ENCODE measurements around the gene PSG6.
"Not testable (repeated sequence)": the region's sequence is repeated elsewhere in the genome, so short reads cannot be mapped to it uniquely, and the experiment has no call there.

Gene PSG6

DNA sequence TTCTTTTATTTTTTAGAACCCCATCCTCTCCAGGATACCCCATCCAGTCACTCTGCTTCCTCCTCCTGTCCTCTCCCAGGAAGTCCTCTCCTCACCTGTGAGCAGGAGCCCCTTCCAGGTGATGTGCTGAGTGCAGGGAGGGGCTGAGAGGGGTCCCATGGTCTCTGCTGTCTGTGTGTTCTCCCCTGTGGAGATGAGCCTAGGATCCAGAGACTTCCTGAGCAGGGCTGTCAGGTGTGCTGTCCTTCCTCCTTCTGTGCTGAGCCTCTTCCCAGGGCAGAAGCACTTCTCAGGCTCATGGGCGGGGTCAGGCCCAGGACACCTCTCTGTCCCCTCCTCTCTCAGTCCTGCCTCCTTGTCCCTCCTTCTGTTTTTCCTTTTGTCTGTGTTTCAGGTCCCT, at the start of gene PSG6:
Gene PSG6, minus strand, starts transcription at position 261 of the 400 bp plus-strand sequence. Its CDS starts 102 bp downstream, at position 159.
- not testable (repeated sequence) for DNase-seq

GRCh38 chr19:42965176-42965575, 47.5 kb upstream of the PSG6 start:
- DNase-seq = no peak

DNA sequence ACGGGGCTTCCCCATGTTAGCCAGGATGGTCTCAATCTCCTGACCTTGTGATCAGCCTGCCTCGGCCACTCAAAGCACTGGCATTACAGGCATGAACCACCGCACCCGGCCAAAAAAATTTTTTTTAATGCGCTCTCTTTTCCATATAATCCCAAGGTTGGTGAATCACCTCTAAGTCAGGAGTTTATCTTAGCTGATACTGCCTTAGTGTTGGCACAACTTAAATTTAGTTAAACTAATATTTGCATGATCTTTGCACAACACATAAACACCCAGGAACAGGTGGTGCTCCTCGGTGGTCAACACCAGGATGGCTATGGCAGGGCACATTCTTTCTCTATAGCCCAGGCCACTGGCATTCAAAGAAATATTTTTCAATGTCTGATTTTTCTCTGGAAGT, 43.4 kb upstream of the PSG6 start:
- DNase-seq = no peak

- not testable (repeated sequence) for DNase-seq
Measured at GRCh38 chr19:42952126-42952525, 34.4 kb upstream of the PSG6 start.

DNA sequence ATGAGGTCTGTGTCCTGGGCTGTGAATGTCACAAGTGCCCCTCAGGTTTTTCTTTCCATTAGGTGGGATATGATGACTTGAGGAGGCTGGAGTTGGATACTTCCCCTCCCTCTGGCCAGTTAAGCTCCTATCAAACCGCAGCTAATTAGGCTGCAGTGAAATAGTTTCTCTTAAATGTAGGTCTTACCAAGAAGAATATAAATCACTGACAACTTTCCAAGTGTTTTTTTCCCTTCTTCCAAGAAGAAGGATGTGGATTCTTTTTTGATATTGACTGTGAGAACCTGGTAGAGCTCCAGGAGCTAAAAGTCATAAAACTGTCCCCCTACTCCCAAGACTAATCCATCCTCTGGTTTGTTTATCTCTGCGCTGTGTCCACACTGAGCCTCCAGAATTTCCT, 33.8 kb upstream of the PSG6 start:
- DNase-seq = not testable (repeated sequence)

DNA sequence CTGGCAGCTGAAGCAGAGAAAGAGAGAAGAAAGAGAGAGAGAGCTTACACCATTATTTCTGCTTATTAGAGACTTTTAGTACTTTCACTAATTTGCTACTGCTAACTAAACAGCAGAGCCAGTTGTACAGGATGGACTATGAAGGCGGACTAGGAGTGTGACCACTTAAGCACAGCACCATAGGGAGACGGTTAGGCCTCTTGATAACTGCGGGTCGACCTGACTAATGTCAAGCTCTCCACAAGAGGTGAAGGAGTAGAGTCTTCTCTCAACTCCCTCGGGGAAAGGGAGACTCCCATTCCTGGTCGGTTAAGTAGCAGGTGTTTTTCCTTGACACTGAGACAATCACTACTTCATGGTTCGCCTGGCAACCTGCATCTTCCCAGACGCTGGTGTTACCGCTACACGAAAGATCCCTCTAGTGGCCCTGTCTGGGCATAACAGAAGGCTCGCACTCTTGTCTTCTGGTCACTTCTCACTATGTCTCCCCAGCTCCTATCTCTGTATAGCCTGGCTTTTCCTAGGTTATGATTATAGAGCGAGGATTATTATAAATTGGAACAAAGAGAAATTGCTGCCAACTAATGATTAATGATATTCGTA, 24.6 kb upstream of the PSG6 start:
- no peak for DNase-seq

GRCh38 chr19:42937107-42937506, 19.4 kb upstream of the PSG6 start, which contains the start of gene PSG7:
PSG7 (minus strand) TSS chr19:42937207; CDS start chr19:42937076, 131 bp downstream.
- DNase-seq = not testable (repeated sequence)

GRCh38 chr19:42934726-42935125, 17.0 kb upstream of the PSG6 start:
- DNase-seq = not testable (repeated sequence)

- DNase-seq = not testable (repeated sequence)
Measured at GRCh38 chr19:42934183-42934582, 16.5 kb upstream of the PSG6 start.

DNA sequence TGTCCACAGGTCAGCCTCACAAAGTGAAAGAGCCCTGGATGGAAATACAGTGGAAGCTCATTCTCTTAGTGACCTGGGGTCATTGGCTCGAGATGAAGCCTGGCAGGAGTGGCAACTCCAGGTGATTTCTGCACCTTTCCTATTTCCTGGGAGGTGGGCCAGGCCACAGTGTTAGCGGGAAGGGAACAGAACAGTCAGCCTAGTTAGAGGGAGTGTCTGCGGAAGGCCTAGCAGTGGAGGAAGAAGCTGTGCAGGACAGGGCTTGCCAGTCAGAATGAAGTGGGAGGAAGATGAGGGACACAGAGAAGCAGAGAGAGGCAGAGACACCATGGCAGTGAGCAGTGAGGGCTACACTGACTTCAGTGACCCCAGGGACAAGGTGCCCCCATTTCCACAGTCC, 15.7 kb upstream of the PSG6 start:
- not testable (repeated sequence) for DNase-seq

GRCh38 chr19:42932485-42933101, 14.9 kb upstream of the PSG6 start:
- DNase-seq = not testable (repeated sequence)

GRCh38 chr19:42930214-42930613, 12.5 kb upstream of the PSG6 start:
- not testable (repeated sequence) for DNase-seq

DNA sequence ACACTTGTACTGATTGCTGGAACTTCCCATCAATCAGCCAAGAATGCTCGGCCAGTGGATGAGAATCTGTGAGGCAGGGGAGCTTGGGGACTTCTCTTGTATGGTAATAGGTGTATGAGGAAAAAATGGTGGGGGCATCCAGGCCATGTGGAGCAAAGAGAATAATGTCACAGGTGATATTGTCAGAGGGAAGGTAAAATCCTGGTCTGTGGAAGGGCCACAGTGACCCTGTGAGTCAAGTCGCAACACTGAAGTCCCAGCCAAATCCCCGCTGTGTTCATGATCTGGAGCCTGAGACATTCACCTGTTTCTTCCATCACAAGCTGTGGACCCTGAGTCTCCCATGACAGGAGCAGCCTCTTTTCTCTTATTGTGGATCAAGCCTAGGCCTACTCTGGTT, 11.2 kb upstream of the PSG6 start:
- DNase-seq = no peak

GRCh38 chr19:42926781-42927180, 9.1 kb upstream of the PSG6 start:
- DNase-seq = no peak

- not testable (repeated sequence) for DNase-seq
Measured at GRCh38 chr19:42923106-42923505, 5.4 kb upstream of the PSG6 start.

DNA sequence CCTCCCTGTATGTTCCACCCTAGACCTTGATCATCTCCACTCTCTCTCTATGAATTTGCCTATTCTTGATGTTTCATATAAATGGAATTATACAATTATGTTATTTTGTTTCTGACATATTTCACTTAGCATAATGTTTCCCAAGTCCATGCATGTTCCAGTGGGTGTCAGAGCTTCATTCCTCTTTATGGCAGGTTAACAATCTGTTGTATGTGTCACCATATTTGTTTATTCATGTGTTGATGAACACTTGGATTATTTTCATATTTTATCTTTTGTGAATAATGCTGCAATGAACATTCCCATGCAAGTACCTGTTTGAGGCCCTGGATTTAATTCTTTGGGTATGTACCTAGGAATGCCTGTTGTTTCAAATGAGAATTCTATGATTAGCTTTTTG, 3.3 kb upstream of the PSG6 start:
- not testable (repeated sequence) for DNase-seq

DNA sequence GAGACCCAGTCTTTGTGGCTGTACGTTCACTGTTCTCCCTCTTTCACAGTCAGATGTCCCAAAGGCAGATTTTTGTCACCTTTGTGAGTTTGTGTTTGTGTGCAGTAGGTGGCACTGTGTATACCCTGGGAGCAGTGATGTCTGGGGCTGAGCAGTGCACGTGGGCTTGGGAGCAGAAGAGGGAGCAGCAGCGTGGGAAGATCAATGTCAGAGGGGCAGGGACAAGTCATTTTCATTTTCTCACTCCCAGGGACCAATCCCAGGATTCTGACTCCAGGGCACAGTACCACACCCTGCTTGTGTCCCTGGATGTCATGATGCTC, 2.0 kb upstream of the PSG6 start:
- no peak for DNase-seq

DNA sequence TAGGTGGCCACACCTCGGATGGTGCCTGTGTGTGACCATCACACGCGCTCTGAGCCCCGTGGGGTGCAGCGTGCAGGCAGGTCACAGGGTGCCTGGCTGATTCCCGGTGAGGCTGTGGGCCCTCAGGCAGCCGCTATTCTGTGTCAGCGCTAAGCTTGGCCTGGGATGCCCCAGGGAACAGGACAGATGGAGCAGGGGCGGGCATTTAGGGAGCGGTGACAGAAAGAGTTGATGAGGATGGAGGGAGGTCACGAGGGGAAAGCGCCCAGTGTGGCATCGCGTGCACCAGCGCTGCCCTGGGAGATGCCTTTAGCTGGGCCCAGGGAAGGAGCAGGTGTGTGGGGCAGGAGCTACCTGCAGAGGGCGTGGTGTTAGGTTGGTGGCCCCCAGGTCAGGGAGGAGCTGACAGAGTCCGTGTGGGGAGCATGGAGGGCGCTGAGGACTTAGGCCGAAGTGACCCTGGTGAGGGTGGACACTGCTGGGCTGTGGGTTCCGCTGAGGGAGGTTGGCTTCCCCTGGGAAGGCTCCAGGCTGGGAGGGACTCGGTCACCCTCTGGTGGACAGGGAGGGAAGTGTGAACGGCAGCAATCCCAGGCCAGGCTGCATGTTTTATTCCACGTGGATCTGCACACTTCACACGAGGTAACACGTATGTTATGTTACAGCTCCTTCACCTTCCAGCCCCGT, 1.5 kb upstream of the PSG6 start:
- not testable (repeated sequence) for DNase-seq

GRCh38 chr19:42918377-42919069, 829 bp upstream of the PSG6 start:
- DNase-seq = not testable (repeated sequence)

DNA sequence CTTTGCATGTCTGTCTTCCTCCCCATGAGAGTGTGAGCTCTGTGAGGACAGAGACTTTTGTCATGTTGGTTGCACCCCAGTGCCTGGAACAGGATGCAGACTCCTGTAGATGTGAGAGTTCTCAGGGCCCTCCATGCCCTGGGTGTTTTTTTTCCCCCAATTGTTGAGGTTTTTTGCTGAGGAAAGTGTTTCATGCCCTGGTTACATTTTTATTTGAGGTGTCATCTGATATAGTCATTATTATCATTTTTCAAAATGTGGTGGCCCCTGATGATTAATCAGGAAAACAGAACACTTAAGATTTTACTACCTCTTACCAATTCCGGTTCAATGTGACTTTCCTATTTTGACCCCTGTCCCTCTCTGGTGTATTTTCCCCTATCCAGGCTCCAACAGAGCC, 763 bp downstream of the PSG6 start:
- not testable (repeated sequence) for DNase-seq

DNA sequence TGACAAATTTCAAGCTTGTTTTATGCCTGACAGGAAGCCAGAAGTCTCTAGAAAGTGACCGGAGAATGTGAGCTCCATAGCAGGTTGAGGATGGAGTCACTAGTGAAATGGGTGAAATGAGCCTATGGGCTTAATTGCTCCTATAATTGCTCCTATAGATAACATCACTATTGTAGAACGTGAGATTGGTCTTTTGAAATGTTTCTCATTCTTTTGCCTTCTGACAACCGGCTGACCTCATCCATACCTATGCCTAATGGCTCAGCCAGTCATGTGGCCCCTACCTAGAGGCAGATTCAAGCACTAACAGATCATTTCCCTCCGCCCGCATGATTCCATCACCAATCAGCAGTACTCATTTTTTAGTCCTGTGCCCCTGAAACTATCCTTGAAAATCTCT, 4.2 kb downstream of the PSG6 start:
- not testable (repeated sequence) for DNase-seq

GRCh38 chr19:42912941-42913340, 4.8 kb downstream of the PSG6 start:
- DNase-seq = not testable (repeated sequence)

DNA sequence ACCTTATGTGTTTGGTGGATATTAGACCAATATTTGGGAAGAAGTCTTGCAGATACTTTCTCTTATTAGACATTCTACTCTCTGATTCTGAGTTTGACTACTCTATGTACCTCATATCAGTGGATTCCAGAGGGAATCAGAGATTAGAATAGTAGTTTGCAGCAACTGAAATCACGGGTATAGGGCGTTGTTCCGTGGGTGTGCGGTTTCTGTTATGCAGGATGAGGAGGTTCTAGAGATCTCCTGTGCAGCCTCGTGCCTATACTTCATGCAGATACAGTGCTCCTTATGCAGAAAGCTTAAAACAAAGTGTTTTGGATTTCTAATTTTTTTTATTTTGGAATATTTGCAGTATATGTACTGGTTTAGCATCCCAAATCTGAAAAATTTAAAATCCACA, 6.0 kb downstream of the PSG6 start:
- DNase-seq = not testable (repeated sequence)

GRCh38 chr19:42906162-42906561, 11.5 kb downstream of the PSG6 start:
- not testable (repeated sequence) for DNase-seq
